AG10803 (cell line): ENCODE data around the gene SIGLEC6.

Experiments used
- DNase-seq: peaks from one replicate; pipeline ENCODE4 v3.0.0; 2010; ENCODE audit warnings: low read depth
- H3K4me3 ChIP-seq: 2 replicates; pipeline ENCODE4 v1.5.1; 2011; ENCODE audit warnings: mild to moderate bottlenecking, low read length, control low read depth
- CTCF ChIP-seq: conservative IDR thresholded peaks from 2 replicates; pipeline ENCODE4 v1.5.1; 2011; ENCODE audit warnings: mild to moderate bottlenecking, low read length, control low read depth, inconsistent platforms

SIGLEC6 gene

GRCh38 chr19:51548891-51549305 is 17.4 kb upstream of the SIGLEC6 start:
- H3K4me3 ChIP-seq, result no peak overlapping the region
- no peak for TF ChIP-seq CTCF
- DNase-seq, result no peak

GRCh38 chr19:51548213-51548651 is 16.8 kb upstream of the SIGLEC6 start:
- TF ChIP-seq CTCF, result no peak
- no peak overlapping the region for H3K4me3 ChIP-seq
- DNase-seq, result no peak

GRCh38 chr19:51547397-51548212 is 16.1 kb upstream of the SIGLEC6 start:
- no peak for TF ChIP-seq CTCF
- DNase-seq, result no peak
- H3K4me3 ChIP-seq, result no peak overlapping the region

- H3K4me3 ChIP-seq, result no peak overlapping the region
- DNase-seq, result peak; percentile 7
- TF ChIP-seq CTCF, result no peak
These were observed 15.4 kb upstream of the SIGLEC6 start for GRCh38 chr19:51546650-51547396.

GRCh38 chr19:51546107-51546649 is 14.7 kb upstream of the SIGLEC6 start:
- DNase-seq, result no peak
- no peak overlapping the region for H3K4me3 ChIP-seq
- no peak for TF ChIP-seq CTCF

GRCh38 chr19:51544038-51544437 is 12.6 kb upstream of the SIGLEC6 start:
- no peak for TF ChIP-seq CTCF
- no peak for DNase-seq
- H3K4me3 ChIP-seq, result no peak overlapping the region
